NCI-H128 (cell line): Measurements from ENCODE around the gene STON1.
"Not testable (repeated sequence)": the region's sequence is repeated elsewhere in the genome, so short reads cannot be mapped to it uniquely, and the experiment has no call there.

ENCODE experiments used
- DNase-seq: peaks from one replicate; lab custom pipeline; 2025; ENCODE audit not compliant: unreplicated experiment; lab: John Stamatoyannopoulos, UW

STON1 gene

DNA sequence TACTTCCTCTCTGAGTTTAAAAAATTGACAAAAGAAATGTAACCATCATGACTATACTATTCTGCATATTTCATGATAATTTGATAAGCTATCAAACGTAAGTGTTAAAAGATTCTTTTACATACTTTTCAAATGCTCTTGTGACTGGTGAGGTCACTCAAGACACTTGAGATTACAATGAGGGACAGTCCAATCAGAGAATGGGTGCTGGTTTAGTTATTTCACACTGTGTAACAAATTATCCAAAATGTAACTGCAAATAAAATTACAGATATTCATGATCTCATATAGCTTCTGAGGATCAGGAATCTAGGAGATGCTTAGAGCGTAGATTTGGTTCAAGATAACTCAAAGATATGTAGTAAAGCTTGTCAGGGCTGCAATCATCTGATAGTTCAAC is 83.3 kb downstream of the STON1 start:
- no peak for DNase-seq

DNA sequence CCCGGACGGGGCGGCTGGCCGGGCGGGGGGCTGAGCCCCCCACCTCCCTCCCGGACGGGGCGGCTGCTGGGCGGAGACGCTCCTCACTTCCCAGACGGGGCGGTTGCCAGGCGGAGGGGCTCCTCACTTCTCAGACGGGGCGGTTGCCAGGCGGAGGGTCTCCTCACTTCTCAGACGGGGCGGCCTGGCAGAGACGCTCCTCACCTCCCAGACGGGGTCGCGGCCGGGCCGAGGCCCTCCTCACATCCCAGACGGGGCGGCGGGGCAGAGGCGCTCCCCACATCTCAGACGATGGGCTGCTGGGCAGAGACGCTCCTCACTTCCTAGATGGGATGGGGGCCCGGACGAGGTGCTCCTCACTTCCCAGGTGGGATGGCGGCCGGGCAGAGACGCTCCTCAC is 84.6 kb downstream of the STON1 start:
- DNase-seq, result not testable (repeated sequence)

- DNase-seq, result no peak
Observed at GRCh38 chr2:48617618-48618017, 87.7 kb downstream of the STON1 start, which contains the start of gene GTF2A1L. TSS of gene GTF2A1L (plus strand) at chr2:48617856. CDS start at chr2:48617875, 19 bp downstream.

DNA sequence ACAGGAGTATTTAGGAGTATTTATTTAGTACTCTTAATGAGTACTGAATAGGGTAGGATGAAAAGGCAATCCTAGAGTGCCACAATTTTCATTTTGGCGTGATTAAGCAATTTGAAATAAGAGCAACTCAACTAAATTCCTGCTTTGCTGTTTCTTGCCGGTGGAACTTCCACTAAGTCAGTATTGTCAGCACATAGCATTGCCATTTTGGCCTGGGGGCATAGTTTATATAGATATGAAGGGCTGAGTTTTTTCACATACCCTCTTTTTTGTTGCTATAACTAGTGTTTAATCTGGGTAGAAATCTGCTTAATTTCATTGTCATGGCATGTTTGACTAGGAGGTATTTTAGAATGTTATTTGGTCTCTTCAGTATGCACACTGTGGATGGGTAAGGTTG is 89.6 kb downstream of the STON1 start:
- no peak for DNase-seq

DNA sequence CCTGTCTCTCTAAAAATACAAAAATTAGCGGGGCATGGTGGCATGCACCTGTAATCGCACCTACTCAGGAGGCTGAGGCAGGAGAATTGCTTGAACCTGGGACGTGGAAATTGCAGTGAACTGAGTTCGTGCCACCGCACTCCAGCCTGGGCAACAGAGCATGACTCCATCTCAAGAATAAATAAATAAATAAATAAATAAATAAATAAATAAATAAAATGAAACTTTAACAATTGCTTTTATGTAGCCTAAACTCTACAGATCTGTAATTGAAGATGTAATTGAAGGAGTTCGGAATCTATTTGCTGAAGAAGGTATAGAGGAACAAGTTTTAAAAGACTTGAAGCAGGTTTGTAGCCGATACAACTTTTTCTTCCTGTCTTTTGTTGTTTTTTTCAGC is 90.7 kb downstream of the STON1 start:
- no peak for DNase-seq

GRCh38 chr2:48622691-48623090 is 92.7 kb downstream of the STON1 start:
- not testable (repeated sequence) for DNase-seq

- DNase-seq, result no peak
Observed at GRCh38 chr2:48624696-48625095, 94.7 kb downstream of the STON1 start.

- DNase-seq, result no peak
Observed at GRCh38 chr2:48626047-48626446, 96.1 kb downstream of the STON1 start.

DNA sequence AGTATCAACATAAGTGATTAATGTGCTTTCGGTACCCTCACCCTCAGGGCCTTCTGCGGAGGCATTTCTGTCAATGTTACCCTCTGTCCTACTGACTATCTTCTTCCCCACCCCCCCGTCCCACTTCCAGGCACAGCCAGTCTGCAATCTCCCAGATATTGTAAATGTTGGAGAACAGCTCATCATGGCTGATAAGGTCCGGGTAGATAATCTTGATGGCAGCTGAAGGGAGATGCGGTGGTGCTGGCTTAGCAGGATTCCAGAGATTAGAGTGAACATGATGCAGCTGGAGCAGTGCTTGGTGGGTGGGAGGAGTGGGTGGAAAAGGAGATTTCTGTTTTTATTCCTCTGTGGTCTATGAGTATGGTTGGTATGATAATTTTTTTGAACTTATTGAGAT is 103.2 kb downstream of the STON1 start:
- no peak for DNase-seq

DNA sequence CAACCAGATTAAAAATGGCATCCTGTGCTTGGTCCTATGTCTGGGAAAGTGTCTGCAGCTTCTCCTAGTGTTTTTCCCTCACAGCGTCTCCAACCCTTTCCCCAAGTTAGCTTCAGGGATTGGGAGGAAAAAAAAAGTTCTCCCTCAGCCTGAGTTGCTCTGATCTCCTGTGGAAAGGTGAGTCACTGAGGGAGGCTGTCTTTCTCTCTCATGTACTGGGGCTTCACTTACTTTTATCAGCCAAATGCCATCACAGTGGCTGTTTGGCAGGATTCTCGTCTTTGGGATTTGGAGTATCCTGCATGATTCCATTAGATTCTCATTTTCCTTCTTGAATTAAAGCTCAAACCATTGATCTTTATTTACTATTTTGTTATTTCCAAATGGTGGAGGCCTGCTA is 105.8 kb downstream of the STON1 start:
- no peak for DNase-seq

DNA sequence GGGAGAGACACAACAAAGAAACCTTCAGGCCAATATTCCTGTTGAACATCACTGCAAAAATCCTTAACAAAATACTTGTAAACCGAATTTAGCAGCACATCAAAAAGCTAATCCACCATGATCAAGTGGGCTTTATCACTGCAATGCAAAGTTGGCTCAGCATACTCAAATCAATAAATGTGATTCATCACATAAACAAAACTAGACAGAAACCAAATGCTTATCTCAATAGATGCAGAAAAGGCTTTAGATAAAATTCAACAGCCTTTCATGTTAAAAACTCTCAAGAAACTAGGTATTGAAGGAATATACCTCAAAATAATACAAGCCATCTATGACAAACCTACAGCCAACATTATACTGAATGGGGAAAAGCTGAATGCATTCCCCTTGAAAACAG is 108.3 kb downstream of the STON1 start:
- no peak for DNase-seq
